ENCODE data around the gene RNPS1.

DNA sequence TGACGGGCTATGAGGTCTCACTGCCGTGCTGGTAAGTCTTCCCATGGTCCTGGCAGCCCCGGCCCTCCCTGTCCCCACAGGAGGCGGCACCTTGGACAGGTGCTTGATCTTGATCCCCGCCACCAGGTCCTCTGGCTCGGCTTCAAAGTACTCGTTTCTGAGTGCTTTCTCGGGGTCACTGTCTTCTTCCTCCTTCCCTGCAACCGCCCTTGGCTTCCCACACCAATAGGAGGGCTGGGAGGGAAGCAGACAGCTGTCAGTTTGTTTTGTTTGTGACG lies 31.9 kb upstream of the RNPS1 start:
- TF ChIP-seq, protein P1, sequence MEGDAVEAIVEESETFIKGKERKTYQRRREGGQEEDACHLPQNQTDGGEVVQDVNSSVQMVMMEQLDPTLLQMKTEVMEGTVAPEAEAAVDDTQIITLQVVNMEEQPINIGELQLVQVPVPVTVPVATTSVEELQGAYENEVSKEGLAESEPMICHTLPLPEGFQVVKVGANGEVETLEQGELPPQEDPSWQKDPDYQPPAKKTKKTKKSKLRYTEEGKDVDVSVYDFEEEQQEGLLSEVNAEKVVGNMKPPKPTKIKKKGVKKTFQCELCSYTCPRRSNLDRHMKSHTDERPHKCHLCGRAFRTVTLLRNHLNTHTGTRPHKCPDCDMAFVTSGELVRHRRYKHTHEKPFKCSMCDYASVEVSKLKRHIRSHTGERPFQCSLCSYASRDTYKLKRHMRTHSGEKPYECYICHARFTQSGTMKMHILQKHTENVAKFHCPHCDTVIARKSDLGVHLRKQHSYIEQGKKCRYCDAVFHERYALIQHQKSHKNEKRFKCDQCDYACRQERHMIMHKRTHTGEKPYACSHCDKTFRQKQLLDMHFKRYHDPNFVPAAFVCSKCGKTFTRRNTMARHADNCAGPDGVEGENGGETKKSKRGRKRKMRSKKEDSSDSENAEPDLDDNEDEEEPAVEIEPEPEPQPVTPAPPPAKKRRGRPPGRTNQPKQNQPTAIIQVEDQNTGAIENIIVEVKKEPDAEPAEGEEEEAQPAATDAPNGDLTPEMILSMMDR (IDR thresholded peaks at IDR 0.05): no peak
- TF ChIP-seq POLR2A (IDR thresholded peaks at IDR 0.05) (no peak), POLR2AphosphoS5 (IDR thresholded peaks at IDR 0.05; ENCODE audit: insufficient read depth in 1 of 2, low read depth in 1 of 2) (no peak)
